A673 (cell line): ENCODE results near the gene DOCK8. TPM values are rescaled to one million over a fixed set of nuclear protein-coding genes. Genes with fewer than 3 reads are reported as not detected.

ENCODE experiments used
- BruUV-seq: library from RNA; stranded (reverse); fragments of 400-500 nt; replicated peaks from 2 replicates; lab custom pipeline; 2021; lab: Mats Ljungman, UMichigan
- CTCF ChIA-PET: fragments of 300-600 bp; sonication (Branson Sonifier 250); formaldehyde crosslinking; loops from one replicate; lab custom pipeline; 2022; ENCODE audit warnings: antibody characterized with exemption; lab: Charles Lee
- POLR2A ChIA-PET: fragments of 300-600 bp; sonication (Branson Sonifier 250); formaldehyde crosslinking; loops from one replicate; lab custom pipeline; 2022; ENCODE audit warnings: antibody characterized with exemption; ENCODE audit not compliant: low non-redundant PET; lab: Charles Lee
- DNase-seq: peaks from one replicate; pipeline ENCODE4 v3.0.0-alpha.2; 2015; ENCODE audit warnings: low spot score
- H3K27ac ChIP-seq: fragments of 200-600 bp; sonication (generic); 2 replicates; pipeline ENCODE4 v1.5.1; 2016; ENCODE audit warnings: mixed run types, low read depth, mild to moderate bottlenecking, mixed read lengths, antibody characterized with exemption, low read length; ENCODE audit not compliant: poor library complexity, severe bottlenecking
- H3K27me3 ChIP-seq: fragments of 200-600 bp; sonication (generic); replicated peaks from 2 replicates; pipeline ENCODE4 v1.6.1; 2017; ENCODE audit warnings: mixed run types, low read depth, mild to moderate bottlenecking, mixed read lengths, antibody characterized with exemption, low read length; ENCODE audit not compliant: insufficient read depth, poor library complexity
- H3K36me3 ChIP-seq: fragments of 200-600 bp; sonication (generic); 2 replicates; pipeline ENCODE4 v1.6.1; 2016; ENCODE audit warnings: mixed run types, mild to moderate bottlenecking, mixed read lengths, antibody characterized with exemption, low read length; ENCODE audit not compliant: insufficient read depth, poor library complexity, severe bottlenecking
- H3K4me1 ChIP-seq: fragments of 200-600 bp; sonication (generic); 2 replicates; pipeline ENCODE4 v1.6.1; 2017; ENCODE audit warnings: mixed run types, mild to moderate bottlenecking, mixed read lengths, antibody characterized with exemption, low read length; ENCODE audit not compliant: insufficient read depth, poor library complexity, severe bottlenecking
- H3K4me3 ChIP-seq: fragments of 200-600 bp; sonication (generic); 2 replicates; pipeline ENCODE4 v1.5.1; 2016; ENCODE audit warnings: low read depth, mixed run types, mild to moderate bottlenecking, mixed read lengths, low read length; ENCODE audit not compliant: poor library complexity, severe bottlenecking
- H3K9me3 ChIP-seq: fragments of 200-600 bp; sonication (generic); 2 replicates; pipeline ENCODE4 v1.6.1; 2016; ENCODE audit warnings: mixed run types, low read depth, mild to moderate bottlenecking, mixed read lengths, antibody characterized with exemption, low read length; ENCODE audit not compliant: poor library complexity, severe bottlenecking
- EZH2 ChIP-seq: fragments of 200-600 bp; sonication (generic); IDR thresholded peaks from 2 replicates; pipeline ENCODE4 v1.6.1; 2017; ENCODE audit warnings: borderline replicate concordance, low read depth, mild to moderate bottlenecking, mixed read lengths, antibody characterized with exemption, low read length; ENCODE audit not compliant: poor library complexity, severe bottlenecking
- intact Hi-C: fragments of 100-400 bp; cut with micrococcal nuclease; formaldehyde crosslinking; loops from one replicate; pipeline ENCODE4 v1.10.0; 2022; ENCODE audit not compliant: unreplicated experiment
- total RNA-seq: library from RNA; stranded (reverse); gene quantifications from 2 replicates; pipeline ENCODE4 v1.2.3, GENCODE V29; 2021
- TF ChIP-seq, protein P1 (sequence below): fragments of 300-800, 200-600 bp; sonication (generic); conservative IDR thresholded peaks from 2 replicates; pipeline ENCODE4 v1.5.1; 2017; ENCODE audit warnings: low read depth, mild to moderate bottlenecking, antibody characterized with exemption, low read length, moderate library complexity, mixed read lengths

Gene DOCK8
- total RNA-seq, 1 experiment from 2014 or later, result not detected

DNA sequence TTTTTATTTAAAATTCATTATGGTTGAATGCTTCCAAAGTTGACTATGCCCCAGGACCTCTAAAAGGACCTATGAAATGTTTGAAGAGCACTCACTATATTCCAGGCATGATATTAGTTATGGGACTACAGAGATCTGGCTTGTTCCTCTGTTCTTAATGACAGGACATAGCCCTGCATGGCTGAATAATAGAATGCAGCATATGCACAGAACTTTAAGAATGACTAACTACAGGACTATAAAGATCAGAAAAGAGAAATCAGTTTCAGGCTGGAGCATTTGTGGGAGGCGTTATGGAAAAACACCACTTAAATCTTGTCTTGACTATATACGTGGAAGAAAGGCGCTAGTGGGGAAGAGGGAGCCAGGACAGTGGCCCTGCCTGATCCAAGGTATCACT is 239.2 kb downstream of the DOCK8 start:
- H3K27me3 ChIP-seq, result peaks cover 9% of the 10 kb centered on the region
- H3K27ac ChIP-seq, result no peak overlapping the region
- H3K9me3 ChIP-seq, result no peaks in the 10 kb centered on the region
- no peaks in the 10 kb centered on the region for H3K4me1 ChIP-seq
- ChIA-PET POLR2A (no interaction called here), CTCF (no interaction called here)
- no peak for TF ChIP-seq EZH2
- intact Hi-C loops, result no loop called here
- no peaks in the 10 kb centered on the region for H3K36me3 ChIP-seq
- no peak overlapping the region for H3K4me3 ChIP-seq
- no TSS peak for BruUV-seq
- DNase-seq, result no peak

DNA sequence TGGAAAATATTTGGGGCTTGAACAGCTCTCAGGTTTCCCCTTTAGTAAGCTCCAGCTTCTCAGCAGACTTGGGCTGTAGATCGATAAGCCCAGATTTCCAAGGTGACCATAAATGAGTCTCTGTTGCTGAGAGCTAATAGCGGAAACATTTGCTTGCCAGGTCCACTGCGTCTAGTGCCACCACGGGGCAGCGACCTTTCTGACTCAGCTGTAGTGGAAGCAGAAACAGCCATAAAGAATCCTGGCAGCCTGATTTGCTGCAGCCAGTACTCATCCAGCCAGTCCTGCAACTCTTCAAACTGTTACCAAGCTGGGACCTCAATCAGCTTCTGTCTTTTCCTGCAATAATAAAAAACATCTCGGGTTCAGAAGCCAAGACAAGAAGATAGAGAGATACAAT is 241.7 kb downstream of the DOCK8 start:
- no peak overlapping the region for H3K27ac ChIP-seq
- H3K4me1 ChIP-seq, result no peaks in the 10 kb centered on the region
- H3K4me3 ChIP-seq, result no peak overlapping the region
- intact Hi-C loops, result no loop called here
- ChIA-PET POLR2A (interaction anchor here (0.7 kb wide), 1 partner anchor 339 kb away, joined by 3 read pairs; no protein-coding TSS in a partner anchor), CTCF (no interaction called here)
- H3K27me3 ChIP-seq, result peaks cover 3% of the 10 kb centered on the region
- no TSS peak for BruUV-seq
- no peaks in the 10 kb centered on the region for H3K9me3 ChIP-seq
- TF ChIP-seq, protein P1, sequence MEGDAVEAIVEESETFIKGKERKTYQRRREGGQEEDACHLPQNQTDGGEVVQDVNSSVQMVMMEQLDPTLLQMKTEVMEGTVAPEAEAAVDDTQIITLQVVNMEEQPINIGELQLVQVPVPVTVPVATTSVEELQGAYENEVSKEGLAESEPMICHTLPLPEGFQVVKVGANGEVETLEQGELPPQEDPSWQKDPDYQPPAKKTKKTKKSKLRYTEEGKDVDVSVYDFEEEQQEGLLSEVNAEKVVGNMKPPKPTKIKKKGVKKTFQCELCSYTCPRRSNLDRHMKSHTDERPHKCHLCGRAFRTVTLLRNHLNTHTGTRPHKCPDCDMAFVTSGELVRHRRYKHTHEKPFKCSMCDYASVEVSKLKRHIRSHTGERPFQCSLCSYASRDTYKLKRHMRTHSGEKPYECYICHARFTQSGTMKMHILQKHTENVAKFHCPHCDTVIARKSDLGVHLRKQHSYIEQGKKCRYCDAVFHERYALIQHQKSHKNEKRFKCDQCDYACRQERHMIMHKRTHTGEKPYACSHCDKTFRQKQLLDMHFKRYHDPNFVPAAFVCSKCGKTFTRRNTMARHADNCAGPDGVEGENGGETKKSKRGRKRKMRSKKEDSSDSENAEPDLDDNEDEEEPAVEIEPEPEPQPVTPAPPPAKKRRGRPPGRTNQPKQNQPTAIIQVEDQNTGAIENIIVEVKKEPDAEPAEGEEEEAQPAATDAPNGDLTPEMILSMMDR, result no peak
- TF ChIP-seq EZH2, result no peak
- no peak for DNase-seq
- H3K36me3 ChIP-seq, result no peaks in the 10 kb centered on the region

DNA sequence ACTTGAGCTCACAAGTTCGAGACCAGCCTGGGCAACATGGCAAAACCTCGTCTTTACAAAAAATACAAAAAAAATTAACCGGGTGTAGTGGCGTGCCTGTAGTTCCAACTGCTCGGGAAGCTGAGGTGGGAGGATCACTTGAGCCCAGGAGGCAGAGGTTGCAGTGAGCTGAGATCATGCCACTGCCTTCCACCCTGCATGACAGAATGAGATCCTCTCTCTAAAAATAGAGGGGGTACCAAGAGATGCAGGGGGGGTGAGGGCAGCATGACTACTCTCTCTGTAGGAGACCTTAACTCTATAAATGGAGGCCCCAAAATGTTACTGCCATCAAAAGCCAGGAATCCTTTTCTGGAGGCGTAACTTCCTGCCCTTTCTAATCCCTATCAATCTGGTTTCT is 243.9 kb downstream of the DOCK8 start:
- Histone ChIP-seq H3K4me3 (no peak overlapping the region), H3K9me3 (no peaks in the 10 kb centered on the region), H3K27ac (no peak overlapping the region), H3K27me3 (peaks cover 4% of the 10 kb centered on the region), H3K4me1 (no peaks in the 10 kb centered on the region), H3K36me3 (no peaks in the 10 kb centered on the region)
- TF ChIP-seq EZH2, result no peak
- intact Hi-C loops, result no loop called here
- ChIA-PET POLR2A (no interaction called here), CTCF (no interaction called here)
- no TSS peak for BruUV-seq
- no peak for DNase-seq

DNA sequence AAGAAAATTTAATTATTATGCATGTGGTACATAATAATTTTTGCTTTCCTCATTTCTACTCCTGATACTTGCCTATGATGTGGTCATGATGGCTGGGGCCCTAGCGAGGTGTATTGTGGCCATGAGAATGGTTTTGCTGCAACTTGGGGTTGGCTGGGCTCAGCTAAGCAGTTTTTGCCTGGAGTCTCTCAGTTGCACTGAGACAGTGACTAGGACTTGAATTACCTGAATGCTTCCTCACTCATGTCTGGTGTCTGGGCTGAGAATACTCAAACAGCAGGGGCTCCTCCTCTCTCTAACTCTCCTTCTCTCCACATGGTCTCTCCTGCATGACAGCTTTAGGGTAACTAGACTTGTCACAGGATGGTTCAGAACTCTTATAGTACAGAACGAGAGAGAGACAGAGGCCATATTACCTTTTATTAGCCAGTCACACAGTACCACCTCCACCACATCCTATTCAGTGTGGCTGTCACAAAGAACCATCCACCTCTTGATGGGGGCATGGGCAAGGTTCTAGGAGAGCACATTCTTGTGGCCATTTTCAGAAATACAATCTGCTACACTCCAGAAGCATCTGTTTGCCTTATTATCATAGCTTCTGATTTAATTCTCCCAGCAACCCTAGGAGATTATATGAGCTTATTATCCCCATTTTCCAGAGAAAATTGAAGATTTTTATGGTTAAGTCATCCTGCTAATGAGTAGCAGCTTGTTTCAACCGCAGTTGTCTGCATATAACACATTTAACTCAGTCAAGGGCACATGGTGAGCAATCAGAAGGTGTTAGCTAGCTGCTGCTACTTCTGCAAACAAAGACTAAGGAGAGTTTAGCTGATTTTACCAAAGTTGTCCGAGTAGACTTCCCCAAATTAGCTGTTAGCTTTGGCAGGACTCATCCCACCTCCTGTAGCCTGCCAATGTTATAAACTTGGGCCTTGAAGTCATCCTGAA is 245.1 kb downstream of the DOCK8 start:
- POLR2A ChIA-PET, result no interaction called here
- intact Hi-C loops, result no loop called here
- CTCF ChIA-PET, result no interaction called here

More for the DNA sequence above, 245.1 kb downstream of the DOCK8 start:
- BruUV-seq, result no TSS peak
- TF ChIP-seq EZH2, result no peak
- TF ChIP-seq, protein P1, result no peak
- Histone ChIP-seq H3K27me3 (peaks cover 4% of the 10 kb centered on the region), H3K27ac (no peak overlapping the region), H3K36me3 (no peaks in the 10 kb centered on the region), H3K4me3 (no peak overlapping the region), H3K4me1 (no peaks in the 10 kb centered on the region), H3K9me3 (no peaks in the 10 kb centered on the region)
- DNase-seq, result no peak
